GM21737 (cell line): ENCODE measurements around the gene TESK2.
"Not testable (repeated sequence)": the region's sequence is repeated elsewhere in the genome, so short reads cannot be mapped to it uniquely, and the experiment has no call there.

ENCODE experiments used
- ATAC-seq: cut with Tn5 transposase; IDR thresholded peaks from one replicate; pipeline ENCODE4 v1.9.1; 2021; ENCODE audit warnings: mild to moderate bottlenecking, moderate library complexity; ENCODE audit not compliant: unreplicated experiment

The TESK2 gene

GRCh38 chr1:45490626-45491486 is at the start of gene TESK2:
TESK2 (minus strand) TSS chr1:45491163; CDS start chr1:45457785, 33,378 bp downstream.
- peak; percentile 81 for ATAC-seq

DNA sequence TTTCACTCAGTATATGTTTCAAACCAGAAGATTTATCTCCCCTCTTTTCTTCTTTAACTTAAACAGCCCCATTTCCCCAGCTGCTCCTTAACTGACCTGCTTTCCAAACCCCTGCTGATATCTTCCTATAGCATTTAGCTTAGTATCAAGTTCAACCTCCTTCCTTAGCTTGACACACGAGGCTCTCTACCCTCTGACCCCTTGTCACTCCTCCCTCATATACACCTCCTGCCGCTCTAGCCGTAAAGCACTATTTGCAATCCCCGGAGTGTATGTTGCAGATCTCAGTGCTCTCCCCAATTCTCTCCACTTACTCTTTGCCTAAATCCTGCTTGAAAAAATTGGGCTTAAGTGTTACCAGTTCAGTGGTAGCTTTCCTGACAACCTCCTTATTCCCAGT is 45.9 kb upstream of the TESK2 start:
- ATAC-seq = no peak

- ATAC-seq = no peak
Measured at GRCh38 chr1:45535988-45536766, 45.2 kb upstream of the TESK2 start.

- ATAC-seq = no peak
Measured at GRCh38 chr1:45531873-45532272, 40.9 kb upstream of the TESK2 start.

DNA sequence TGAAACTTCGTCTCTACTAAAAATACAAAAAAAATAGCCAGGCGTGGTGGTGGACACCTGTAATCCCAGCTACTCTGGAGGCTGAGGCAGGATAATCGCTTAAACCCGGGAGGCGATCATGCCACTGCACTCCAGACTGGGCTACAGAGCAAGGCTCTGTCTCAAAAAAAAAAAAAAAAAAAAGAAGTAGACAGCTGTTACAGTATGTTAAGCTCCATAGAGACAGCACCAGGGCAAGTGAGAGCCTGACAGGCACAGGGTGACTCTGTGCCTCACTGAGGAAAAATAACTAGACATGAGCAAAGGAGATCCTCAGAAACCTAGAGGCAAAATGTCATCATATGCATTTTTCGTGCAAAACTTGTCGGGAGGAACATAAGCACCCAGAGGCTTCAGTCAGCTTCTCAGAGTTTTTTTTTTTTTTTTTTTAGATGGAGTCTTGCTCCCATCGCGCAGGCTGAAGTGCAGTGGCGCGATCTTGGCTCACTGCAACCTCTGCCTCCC is 39.7 kb upstream of the TESK2 start:
- ATAC-seq = no peak

GRCh38 chr1:45526135-45526644 is 35.2 kb upstream of the TESK2 start:
- ATAC-seq = no peak

DNA sequence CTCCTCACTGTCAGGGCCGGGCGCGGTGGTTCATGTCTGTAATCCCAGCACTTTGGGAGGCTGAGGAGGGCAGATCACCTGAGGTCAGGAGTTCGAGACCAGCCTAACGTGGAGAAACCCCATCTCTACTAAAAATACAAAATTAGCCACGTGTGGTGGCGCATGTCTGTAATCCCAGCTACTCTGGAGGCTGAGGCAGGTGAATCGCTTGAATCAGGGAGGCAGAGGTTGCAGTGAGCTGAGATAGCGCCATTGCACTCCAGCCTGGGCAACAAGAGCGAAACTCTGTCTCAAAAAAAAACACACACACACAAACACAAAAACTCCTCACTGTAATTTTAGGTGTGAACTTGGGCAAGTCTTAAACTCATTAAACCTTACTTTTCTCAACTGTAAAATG is 33.0 kb upstream of the TESK2 start:
- ATAC-seq = not testable (repeated sequence)

GRCh38 chr1:45523516-45523915 is 32.6 kb upstream of the TESK2 start:
- not testable (repeated sequence) for ATAC-seq

GRCh38 chr1:45522324-45523104 is 31.6 kb upstream of the TESK2 start:
- ATAC-seq = no peak

DNA sequence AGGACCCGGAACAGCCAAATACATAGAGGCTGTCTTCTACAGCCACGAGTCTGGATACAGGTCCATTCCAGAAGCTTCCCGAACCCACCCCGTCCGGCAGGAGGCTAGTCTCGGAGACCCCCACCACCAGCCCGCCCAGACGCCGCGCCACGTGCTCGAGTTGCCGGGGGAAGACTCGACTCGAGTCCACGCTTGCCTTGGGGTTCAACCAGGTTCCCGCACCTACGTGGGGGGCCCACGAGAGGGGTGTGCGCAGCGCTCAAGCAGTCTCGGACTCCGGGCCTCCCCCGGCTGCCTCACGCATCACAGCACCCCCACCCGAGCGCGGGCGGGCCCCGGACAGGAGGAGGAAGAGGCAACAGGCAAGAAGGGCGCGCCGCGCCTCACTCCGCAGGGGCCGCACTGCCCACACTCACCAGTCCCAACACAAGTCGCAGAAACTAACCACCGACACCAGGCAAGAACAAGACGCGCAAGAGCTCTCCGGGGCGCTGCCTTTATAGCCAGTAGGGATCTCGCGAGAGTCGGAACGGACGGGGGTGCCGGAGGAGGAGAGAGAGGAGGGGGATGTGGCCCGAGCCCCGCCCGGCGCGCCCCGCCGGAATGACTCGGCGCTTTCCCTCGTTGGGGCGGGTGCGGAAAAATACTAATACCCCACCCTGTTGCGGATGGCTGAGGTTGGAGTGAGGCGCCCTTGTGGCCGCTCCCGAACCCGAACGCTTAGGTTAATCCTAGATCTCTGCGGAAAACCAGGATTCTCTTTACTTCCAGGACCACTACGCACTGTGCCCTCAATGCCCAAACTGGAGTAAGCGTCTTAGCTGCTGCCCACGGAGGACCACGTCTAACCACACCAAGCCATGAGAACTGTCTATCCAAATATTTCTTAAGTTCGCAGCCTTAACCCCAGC is 30.7 kb upstream of the TESK2 start, which contains the start of gene PRDX1:
TSS of gene PRDX1 (minus strand) at position 472 of the 911 bp plus-strand sequence. CDS start 2,841 bp downstream, outside the sequence.
- ATAC-seq = peak; percentile 86

GRCh38 chr1:45519774-45520173 is 28.8 kb upstream of the TESK2 start:
- ATAC-seq = not testable (repeated sequence)

DNA sequence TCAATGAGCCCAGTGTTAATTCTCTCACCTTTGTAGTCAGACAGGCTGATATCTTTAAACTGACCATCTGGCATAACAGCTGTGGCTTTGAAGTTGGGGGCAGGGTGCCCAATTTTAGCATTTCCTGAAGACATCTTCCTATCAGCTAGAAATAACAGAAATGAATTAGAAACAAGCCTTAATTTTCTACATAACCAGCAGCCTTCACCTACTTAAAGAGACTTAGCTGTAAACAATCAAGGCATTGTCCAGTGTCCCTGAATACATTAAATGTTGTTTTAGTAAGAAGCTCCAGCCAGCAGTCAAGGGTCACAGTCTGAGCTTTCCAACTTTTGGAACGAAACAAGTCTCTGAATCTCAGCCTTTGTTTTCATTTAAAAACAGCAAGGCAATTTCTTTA is 27.9 kb upstream of the TESK2 start:
- no peak for ATAC-seq

DNA sequence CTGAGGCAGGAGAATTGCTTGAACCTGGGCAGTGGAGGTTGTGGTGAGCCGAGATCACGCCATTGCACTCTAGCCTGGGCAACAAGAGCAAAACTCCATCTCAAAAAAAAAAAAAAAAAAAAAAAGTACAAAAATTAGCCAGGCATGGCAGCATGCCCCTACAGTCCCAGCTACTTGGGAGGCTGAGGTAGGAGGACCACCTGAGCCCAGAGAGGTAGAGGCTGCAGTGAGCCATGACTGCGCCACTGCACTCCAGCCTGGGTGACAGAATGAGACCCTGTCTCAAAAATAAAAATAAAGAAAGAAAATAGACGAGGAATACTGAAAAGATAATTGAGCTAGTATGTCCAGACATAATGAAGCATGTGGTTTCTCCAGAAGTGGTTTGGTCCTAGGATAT is 27.4 kb upstream of the TESK2 start:
- not testable (repeated sequence) for ATAC-seq

- no peak for ATAC-seq
Measured at GRCh38 chr1:45516465-45516864, 25.5 kb upstream of the TESK2 start.

DNA sequence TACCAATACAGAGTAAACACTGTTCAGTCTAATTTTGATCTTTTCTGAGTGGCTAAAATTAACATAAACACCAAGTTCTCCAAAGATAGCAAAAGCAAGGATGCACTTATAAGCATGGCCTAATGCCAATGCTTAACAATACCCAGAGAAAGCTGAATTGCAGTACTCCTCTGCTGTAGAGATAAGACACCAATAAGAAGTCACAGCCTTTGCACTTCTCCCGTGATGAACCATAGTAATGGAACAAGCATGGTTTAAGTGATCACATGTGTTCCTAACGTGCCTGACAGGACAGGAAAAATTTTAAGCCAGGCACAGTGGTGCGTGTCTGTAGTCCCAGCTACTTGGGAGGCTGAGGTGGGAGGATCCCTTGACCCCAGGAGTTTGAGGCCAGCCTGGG is 25.1 kb upstream of the TESK2 start:
- ATAC-seq = no peak

DNA sequence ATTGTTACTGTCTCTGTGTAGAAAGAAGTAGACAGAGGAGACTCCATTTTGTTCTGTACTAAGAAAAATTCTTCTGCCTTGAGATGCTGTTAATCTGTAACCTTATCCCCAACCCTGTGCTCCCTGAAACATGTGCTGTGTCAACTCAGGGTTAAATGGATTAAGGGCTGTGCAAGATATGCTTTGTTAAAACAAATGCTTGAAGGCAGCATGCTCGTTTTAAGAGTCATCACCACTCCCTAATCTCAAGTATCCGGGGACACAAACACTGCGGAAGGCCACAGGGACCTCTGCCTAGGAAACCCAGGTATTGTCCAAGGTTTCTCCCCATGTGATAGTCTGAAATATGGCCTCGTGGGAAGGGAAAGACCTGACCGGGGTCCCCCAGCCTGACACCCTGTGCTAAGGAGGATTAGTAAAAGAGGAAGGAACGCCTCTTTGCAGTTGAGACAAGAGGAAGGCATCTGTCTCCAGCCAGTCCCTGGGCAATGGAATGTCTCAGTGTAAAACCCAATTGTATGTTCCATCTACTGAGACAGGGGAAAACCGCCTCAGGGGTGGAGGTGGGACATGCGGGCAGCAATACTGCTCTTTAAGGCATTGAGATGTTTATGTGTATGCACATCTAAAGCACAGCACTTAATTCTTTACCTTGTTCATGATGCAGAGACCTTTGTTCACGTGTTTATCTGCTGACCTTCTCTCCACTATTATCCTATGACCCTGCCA is 22.7 kb upstream of the TESK2 start:
- not testable (repeated sequence) for ATAC-seq

DNA sequence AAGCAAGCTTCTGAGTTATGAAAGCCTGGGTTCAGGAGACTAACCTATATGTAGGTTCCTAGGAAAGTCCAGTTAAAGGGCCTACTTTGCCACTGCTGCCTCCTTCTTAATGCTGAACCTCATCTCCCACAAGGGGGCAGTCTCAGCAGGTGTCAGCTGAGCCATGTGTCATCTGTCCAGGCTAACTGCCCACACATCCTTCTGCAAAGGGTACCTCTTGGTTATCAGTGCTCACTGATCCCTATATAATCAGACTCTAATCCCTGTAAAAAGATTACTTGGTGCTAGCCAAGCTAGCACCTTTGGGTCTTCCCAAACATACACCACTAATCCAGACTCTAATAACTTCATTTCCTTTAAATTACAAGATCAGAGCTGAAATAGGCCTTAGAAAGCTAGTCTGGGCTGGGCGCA is 21.7 kb upstream of the TESK2 start:
- peak; percentile 54 for ATAC-seq

GRCh38 chr1:45510972-45511527 is 20.1 kb upstream of the TESK2 start:
- ATAC-seq = no peak
